Vagina (tissue), 2 donors: Measurements from ENCODE around the gene PRICKLE4. TPM values are rescaled to one million over a fixed set of nuclear protein-coding genes. Genes with fewer than 3 reads are reported as not detected.
"Not testable (repeated sequence)": the region's sequence is repeated elsewhere in the genome, so short reads cannot be mapped to it uniquely, and the experiment has no call there.

Source experiments
- DNase-seq, 2 donors: peaks; one replicate each; pipeline ENCODE4 v3.0.0-alpha.2; 2017; ENCODE audit errors: extremely low spot score in 2 of 2
- H3K27ac ChIP-seq: fragments of 200-600 bp; sonication (generic); one replicate; pipeline ENCODE4 v1.5.1; 2019
- H3K27me3 ChIP-seq: fragments of 200-600 bp; sonication (generic); one replicate; pipeline ENCODE4 v1.5.1; 2019
- H3K36me3 ChIP-seq, 2 donors: fragments of 200-600 bp; sonication (generic); one replicate each; pipeline ENCODE4 v1.5.1; 2017 to 2019
- H3K4me1 ChIP-seq: fragments of 200-600 bp; sonication (generic); one replicate; pipeline ENCODE4 v1.5.1; 2019
- H3K4me3 ChIP-seq, 2 donors: fragments of 200-600 bp; sonication (generic); 1 replicate in 1 of 2; 2 replicates in 1 of 2; pipeline ENCODE4 v1.5.1; 2016 to 2019
- H3K9me3 ChIP-seq: fragments of 200-600 bp; sonication (generic); one replicate; pipeline ENCODE4 v1.5.1; 2019
- POLR2A ChIP-seq, 2 donors: fragments of 450-650 bp; IDR thresholded peaks; one replicate each; pipeline ENCODE4 v1.6.1; 2017; ENCODE audit warnings: antibody characterized with exemption in 2 of 2, mild to moderate bottlenecking in 2 of 2, moderate library complexity in 2 of 2
- POLR2AphosphoS5 ChIP-seq, 2 donors: sonication (generic); formaldehyde crosslinking; IDR thresholded peaks; one replicate each; pipeline ENCODE4 v1.9.0; 2017; ENCODE audit warnings: antibody characterized with exemption in 2 of 2, mild to moderate bottlenecking in 2 of 2, low read depth in 1 of 2; ENCODE audit not compliant: insufficient read depth in 1 of 2
- intact Hi-C: fragments of 100-400 bp; cut with DNase I; formaldehyde crosslinking; loops from one replicate; pipeline ENCODE4 v1.15.1; 2023
- total RNA-seq: library from RNA; depleted of rRNA; stranded (reverse); fragments of >200 nt; gene quantifications from one replicate; pipeline ENCODE4 v1.2.3, GENCODE V29; 2016
- TF ChIP-seq, protein P1 (sequence below), 3 experiments: fragments of 450-650 bp in 2 of 3; fragments of 200-600 bp in 1 of 3; sonication (generic) in 1 of 3; IDR thresholded peaks; one replicate each; pipeline ENCODE4 v1.5.1; 2017 to 2019; ENCODE audit warnings: antibody characterized with exemption in 3 of 3, mild to moderate bottlenecking in 2 of 3, moderate library complexity in 2 of 3

The PRICKLE4 gene
- total RNA-seq, 1 donor from 2014 or later, result 10.1 TPM

DNA sequence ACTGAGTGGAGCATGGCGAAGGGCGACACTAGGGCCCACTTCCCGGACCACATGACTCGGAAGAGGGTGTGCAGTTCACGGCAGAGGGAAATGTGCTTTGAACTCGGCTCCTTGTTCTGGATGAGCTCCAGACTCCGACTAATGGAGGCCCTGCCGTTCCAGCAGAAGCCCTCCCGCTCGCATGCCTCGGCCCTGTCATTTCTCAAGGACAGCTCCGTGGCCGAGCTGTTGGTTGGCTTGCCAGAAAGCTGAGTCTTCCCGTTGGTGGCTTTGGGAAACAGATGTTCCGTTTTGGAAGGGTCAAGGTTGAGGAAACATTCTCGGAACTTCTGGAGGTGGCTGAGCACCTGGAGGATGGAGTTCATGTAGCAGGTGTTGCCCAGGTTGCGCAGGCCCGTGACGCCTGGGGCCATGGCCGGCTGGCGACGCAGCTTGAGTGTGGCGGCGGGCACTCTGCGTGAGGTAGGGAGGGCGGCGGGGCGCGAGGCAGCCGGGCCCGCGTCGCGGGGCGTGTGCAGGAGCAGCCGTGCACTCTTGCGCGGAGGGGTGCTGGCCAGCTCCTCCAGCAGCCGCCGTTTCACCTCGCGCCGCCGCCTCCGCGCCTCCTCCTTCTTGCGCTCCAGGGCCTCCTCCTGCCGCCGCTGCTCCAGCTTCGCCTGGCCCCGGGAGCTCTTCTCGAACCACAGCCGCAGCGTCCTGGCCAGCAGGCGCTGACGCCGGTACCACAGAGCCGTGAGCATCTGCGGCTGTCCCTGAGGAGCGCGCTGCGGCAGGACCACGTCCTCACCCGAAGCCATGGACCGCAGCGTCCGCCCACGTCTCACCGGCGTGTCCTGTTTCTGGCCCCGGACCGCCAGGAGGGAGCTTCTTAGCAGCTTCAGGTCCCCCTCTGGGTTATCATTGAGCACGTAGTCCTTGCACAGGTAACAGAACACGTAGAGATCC lies 25.5 kb downstream of the PRICKLE4 start:
- H3K27me3 ChIP-seq, result no peaks in the 10 kb centered on the region
- DNase-seq, result no peak
- no peak overlapping the region for H3K27ac ChIP-seq
- no peak overlapping the region for H3K4me3 ChIP-seq
- TF ChIP-seq, protein P1, sequence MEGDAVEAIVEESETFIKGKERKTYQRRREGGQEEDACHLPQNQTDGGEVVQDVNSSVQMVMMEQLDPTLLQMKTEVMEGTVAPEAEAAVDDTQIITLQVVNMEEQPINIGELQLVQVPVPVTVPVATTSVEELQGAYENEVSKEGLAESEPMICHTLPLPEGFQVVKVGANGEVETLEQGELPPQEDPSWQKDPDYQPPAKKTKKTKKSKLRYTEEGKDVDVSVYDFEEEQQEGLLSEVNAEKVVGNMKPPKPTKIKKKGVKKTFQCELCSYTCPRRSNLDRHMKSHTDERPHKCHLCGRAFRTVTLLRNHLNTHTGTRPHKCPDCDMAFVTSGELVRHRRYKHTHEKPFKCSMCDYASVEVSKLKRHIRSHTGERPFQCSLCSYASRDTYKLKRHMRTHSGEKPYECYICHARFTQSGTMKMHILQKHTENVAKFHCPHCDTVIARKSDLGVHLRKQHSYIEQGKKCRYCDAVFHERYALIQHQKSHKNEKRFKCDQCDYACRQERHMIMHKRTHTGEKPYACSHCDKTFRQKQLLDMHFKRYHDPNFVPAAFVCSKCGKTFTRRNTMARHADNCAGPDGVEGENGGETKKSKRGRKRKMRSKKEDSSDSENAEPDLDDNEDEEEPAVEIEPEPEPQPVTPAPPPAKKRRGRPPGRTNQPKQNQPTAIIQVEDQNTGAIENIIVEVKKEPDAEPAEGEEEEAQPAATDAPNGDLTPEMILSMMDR (IDR thresholded peaks at IDR 0.05), result no peak
- TF ChIP-seq POLR2AphosphoS5 (IDR thresholded peaks at IDR 0.05; ENCODE audit: insufficient read depth in 1 of 2, low read depth in 1 of 2) (no peak), POLR2A (IDR thresholded peaks at IDR 0.05) (no peak)
- peaks cover 0 to 7% of the 10 kb centered on the region in 2 donors for H3K36me3 ChIP-seq
- no peaks in the 10 kb centered on the region for H3K9me3 ChIP-seq
- no peaks in the 10 kb centered on the region for H3K4me1 ChIP-seq
- intact Hi-C loops, result no loop called here

DNA sequence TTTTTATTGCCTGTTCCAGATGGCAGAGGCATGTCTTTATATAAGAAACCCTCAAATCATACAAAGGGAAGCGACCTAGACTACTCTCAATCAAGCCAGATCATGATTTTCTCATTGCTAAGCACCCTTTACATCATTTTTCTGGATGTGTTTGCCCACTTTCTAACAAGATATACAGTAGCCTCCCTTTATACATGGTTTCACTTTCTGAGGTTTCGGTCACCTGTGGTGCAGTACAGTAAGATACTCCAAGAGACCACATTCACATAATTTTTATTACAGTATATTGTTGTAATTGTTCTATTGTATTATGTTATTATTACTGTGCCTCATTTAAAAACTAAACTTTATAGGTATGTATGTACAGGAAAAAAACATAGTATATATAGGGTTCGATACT lies 30.5 kb downstream of the PRICKLE4 start:
- no peak for DNase-seq
- Histone ChIP-seq H3K36me3 (no peaks in the 10 kb centered on the region), H3K9me3 (no peaks in the 10 kb centered on the region), H3K27me3 (no peaks in the 10 kb centered on the region), H3K4me3 (no peak overlapping the region), H3K4me1 (no peaks in the 10 kb centered on the region), H3K27ac (no peak overlapping the region)
- intact Hi-C loops, result no loop called here
- TF ChIP-seq POLR2AphosphoS5 (IDR thresholded peaks at IDR 0.05; ENCODE audit: insufficient read depth in 1 of 2, low read depth in 1 of 2) (no peak), POLR2A (IDR thresholded peaks at IDR 0.05) (no peak)
- TF ChIP-seq, protein P1 (IDR thresholded peaks at IDR 0.05), result no peak

DNA sequence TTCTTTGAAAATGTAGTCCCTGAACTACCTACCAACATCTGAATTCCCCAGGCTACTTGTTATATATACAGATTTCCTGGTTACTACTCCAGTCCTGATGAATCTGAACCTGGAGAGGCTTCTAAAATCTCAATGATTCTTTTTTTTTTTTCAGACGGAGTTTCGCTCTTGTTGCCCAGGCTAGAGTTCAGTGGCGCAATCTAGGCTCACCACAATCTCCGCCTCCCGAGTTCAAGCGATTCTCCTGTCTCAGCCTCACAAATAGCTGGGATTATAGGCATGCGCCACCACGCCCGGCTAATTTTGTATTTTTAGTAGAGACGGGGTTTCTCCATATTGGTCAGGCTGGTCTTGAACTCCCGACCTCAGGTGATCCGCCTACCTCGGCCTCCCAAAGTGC lies 31.4 kb downstream of the PRICKLE4 start:
- H3K27me3 ChIP-seq, H3K4me1 ChIP-seq, H3K36me3 ChIP-seq, H3K27ac ChIP-seq, DNase-seq, H3K4me3 ChIP-seq, intact Hi-C loops, H3K9me3 ChIP-seq: not testable (repeated sequence)

DNA sequence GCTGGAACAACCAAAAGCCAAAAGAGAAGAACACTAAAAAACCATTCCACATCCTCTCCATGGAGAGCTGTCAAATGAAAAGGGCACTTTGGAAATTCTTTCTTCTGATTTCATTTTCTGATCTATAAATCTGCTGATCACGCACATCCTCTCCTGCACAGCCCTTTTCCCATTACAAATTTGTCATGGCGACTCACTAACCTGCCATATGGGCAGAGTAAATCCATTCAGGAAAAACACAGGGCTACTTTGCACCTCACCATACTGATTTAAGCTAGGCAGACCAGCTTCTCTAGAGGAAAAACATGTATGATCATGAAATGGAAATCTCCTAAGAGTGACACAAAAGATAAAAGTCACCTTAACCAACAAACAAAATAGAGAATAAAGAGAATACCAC lies 32.9 kb downstream of the PRICKLE4 start:
- Histone ChIP-seq H3K27ac (no peak overlapping the region), H3K4me1 (no peaks in the 10 kb centered on the region), H3K36me3 (no peaks in the 10 kb centered on the region), H3K4me3 (no peak overlapping the region), H3K9me3 (no peaks in the 10 kb centered on the region), H3K27me3 (no peaks in the 10 kb centered on the region)
- intact Hi-C loops, result no loop called here
- no peak for DNase-seq
- TF ChIP-seq, protein P1 (IDR thresholded peaks at IDR 0.05), result no peak
- TF ChIP-seq POLR2A (IDR thresholded peaks at IDR 0.05) (no peak), POLR2AphosphoS5 (IDR thresholded peaks at IDR 0.05; ENCODE audit: insufficient read depth in 1 of 2, low read depth in 1 of 2) (no peak)

DNA sequence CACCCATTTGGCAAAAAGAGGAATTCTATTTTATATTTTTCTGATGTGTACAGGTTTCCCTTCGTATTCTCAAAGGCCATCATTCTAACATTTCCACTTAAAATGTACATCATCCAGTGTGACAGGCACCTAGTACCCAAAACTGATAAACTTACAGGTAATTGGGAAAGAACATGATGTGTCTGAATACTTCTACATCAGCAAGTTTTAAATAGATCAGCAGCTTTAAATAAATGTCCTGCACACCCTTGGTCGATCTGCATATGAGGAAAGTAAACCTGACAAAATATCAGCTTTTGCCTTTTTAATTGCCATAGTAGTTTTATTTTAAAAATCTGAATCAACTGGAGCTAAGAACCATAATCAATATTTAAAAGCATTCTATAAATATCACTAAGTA lies 33.4 kb downstream of the PRICKLE4 start:
- TF ChIP-seq, protein P1 (IDR thresholded peaks at IDR 0.05), result no peak
- TF ChIP-seq POLR2AphosphoS5 (IDR thresholded peaks at IDR 0.05; ENCODE audit: insufficient read depth in 1 of 2, low read depth in 1 of 2), result no peak
- no peak for TF ChIP-seq POLR2A (IDR thresholded peaks at IDR 0.05)
- intact Hi-C loops, result no loop called here
- no peak overlapping the region for H3K4me3 ChIP-seq

More for the DNA sequence above, 33.4 kb downstream of the PRICKLE4 start:
- H3K27me3 ChIP-seq, result no peaks in the 10 kb centered on the region
- no peaks in the 10 kb centered on the region for H3K9me3 ChIP-seq
- no peaks in the 10 kb centered on the region for H3K4me1 ChIP-seq
- no peak overlapping the region for H3K27ac ChIP-seq
- H3K36me3 ChIP-seq, result no peaks in the 10 kb centered on the region
- no peak for DNase-seq
